H9 (cell line): ENCODE measurements around the gene VASN. TPM values are rescaled to one million over a fixed set of nuclear protein-coding genes. Genes with fewer than 3 reads are reported as not detected.

Experiments
- DNase-seq: peaks from one replicate; pipeline ENCODE4 v3.0.0-alpha.2; 2017
- H2AFZ ChIP-seq: one replicate; pipeline ENCODE4 v1.6.1; 2013; ENCODE audit warnings: mild to moderate bottlenecking, low read length, control low read depth, moderate library complexity
- H2AK5ac ChIP-seq: 2 replicates; pipeline ENCODE4 v1.6.1; 2013; ENCODE audit warnings: low read length, control low read depth, mixed read lengths; ENCODE audit not compliant: insufficient read length
- H2BK120ac ChIP-seq: one replicate; pipeline ENCODE4 v1.6.1; 2013; ENCODE audit warnings: low read depth, mild to moderate bottlenecking, low read length, control low read depth, inconsistent platforms; ENCODE audit not compliant: poor library complexity, severe bottlenecking
- H2BK12ac ChIP-seq: 2 replicates; pipeline ENCODE4 v1.6.1; 2013; ENCODE audit warnings: low read length, control low read depth, mixed read lengths, low read depth; ENCODE audit not compliant: insufficient read length
- H2BK15ac ChIP-seq: 2 replicates; pipeline ENCODE4 v1.6.1; 2013; ENCODE audit warnings: low read depth, low read length, control low read depth
- H2BK20ac ChIP-seq: one replicate; pipeline ENCODE4 v1.6.1; 2013; ENCODE audit warnings: low read depth, mild to moderate bottlenecking, low read length, control low read depth, inconsistent platforms; ENCODE audit not compliant: poor library complexity, severe bottlenecking
- H2BK5ac ChIP-seq: 2 replicates; pipeline ENCODE4 v1.6.1; 2013; ENCODE audit warnings: low read length, control low read depth, mixed read lengths; ENCODE audit not compliant: insufficient read length
- H3K14ac ChIP-seq: 2 replicates; pipeline ENCODE4 v1.6.1; 2013; ENCODE audit warnings: low read length, control low read depth; ENCODE audit not compliant: insufficient read depth
- H3K18ac ChIP-seq: 2 replicates; pipeline ENCODE4 v1.6.1; 2013; ENCODE audit warnings: low read depth, mild to moderate bottlenecking, mixed read lengths, low read length, control low read depth; ENCODE audit not compliant: insufficient read length
- H3K23ac ChIP-seq: 2 replicates; pipeline ENCODE4 v1.6.1; 2013; ENCODE audit warnings: low read length, control low read depth, mixed read lengths, low read depth; ENCODE audit not compliant: insufficient read length
- H3K23me2 ChIP-seq: 2 replicates; pipeline ENCODE4 v1.6.1; 2013; ENCODE audit warnings: low read depth, mild to moderate bottlenecking, mixed read lengths, low read length, control low read depth; ENCODE audit not compliant: insufficient read length, poor library complexity, severe bottlenecking
- H3K27ac ChIP-seq: 2 replicates; pipeline ENCODE4 v1.5.1; 2013; ENCODE audit warnings: low read length, control low read depth, mixed read lengths, low read depth; ENCODE audit not compliant: insufficient read length
- H3K27me3 ChIP-seq: 2 replicates; pipeline ENCODE4 v1.6.1; 2013; ENCODE audit warnings: low read length, control low read depth, inconsistent platforms; ENCODE audit not compliant: insufficient read depth
- H3K4ac ChIP-seq: 2 replicates; pipeline ENCODE4 v1.6.1; 2013; ENCODE audit warnings: low read depth, mild to moderate bottlenecking, control low read depth, inconsistent platforms, low read length, moderate library complexity
- H3K4me1 ChIP-seq: 2 replicates; pipeline ENCODE4 v1.6.1; 2013; ENCODE audit warnings: low read length, control low read depth, inconsistent platforms; ENCODE audit not compliant: insufficient read depth
- H3K4me2 ChIP-seq: 2 replicates; pipeline ENCODE4 v1.6.1; 2013; ENCODE audit warnings: low read length, control low read depth, mixed read lengths; ENCODE audit not compliant: insufficient read length, insufficient read depth
- H3K56ac ChIP-seq: 2 replicates; pipeline ENCODE4 v1.6.1; 2013; ENCODE audit warnings: low read depth, mild to moderate bottlenecking, mixed read lengths, low read length, control low read depth; ENCODE audit not compliant: insufficient read length
- H3K79me1 ChIP-seq: 2 replicates; pipeline ENCODE4 v1.6.1; 2013; ENCODE audit warnings: low read depth, mild to moderate bottlenecking, moderate library complexity, low read length, control low read depth, inconsistent platforms; ENCODE audit not compliant: insufficient read depth, poor library complexity, severe bottlenecking
- H3K79me2 ChIP-seq: 2 replicates; pipeline ENCODE4 v1.6.1; 2013; ENCODE audit warnings: low read length, control low read depth, inconsistent platforms; ENCODE audit not compliant: insufficient read depth
- H3K9ac ChIP-seq: 2 replicates; pipeline ENCODE4 v1.6.1; 2013; ENCODE audit warnings: low read length, control low read depth, mixed read lengths; ENCODE audit not compliant: insufficient read length; ENCODE audit errors: extremely low read depth
- H3K9me3 ChIP-seq: one replicate; pipeline ENCODE4 v1.6.1; 2013; ENCODE audit warnings: low read depth, low read length, inconsistent platforms; ENCODE audit not compliant: control insufficient read depth
- H3T11ph ChIP-seq: one replicate; pipeline ENCODE4 v1.6.1; 2013; ENCODE audit warnings: mild to moderate bottlenecking, low read length, control low read depth, inconsistent platforms
- H4K20me1 ChIP-seq: one replicate; pipeline ENCODE4 v1.6.1; 2013; ENCODE audit not compliant: control insufficient read depth, insufficient read length, insufficient read depth
- H4K5ac ChIP-seq: 2 replicates; pipeline ENCODE4 v1.6.1; 2013; ENCODE audit warnings: low read depth, mild to moderate bottlenecking, mixed read lengths, low read length, control low read depth; ENCODE audit not compliant: insufficient read length
- H4K8ac ChIP-seq: replicated peaks from 2 replicates; pipeline ENCODE4 v1.6.1; 2013; ENCODE audit warnings: low read length, control low read depth, mixed read lengths, low read depth; ENCODE audit not compliant: insufficient read length
- H4K91ac ChIP-seq: 2 replicates; pipeline ENCODE4 v1.6.1; 2013; ENCODE audit warnings: low read depth, mild to moderate bottlenecking, moderate library complexity, mixed read lengths, low read length, control low read depth; ENCODE audit not compliant: insufficient read length
- H3K27ac Mint-ChIP-seq, 3 experiments: 2 replicates in 2 of 3; 3 replicates in 1 of 3; pipeline ENCODE4 v1.8.0; 2020 to 2021; ENCODE audit warnings: mixed read lengths in 3 of 3, mild to moderate bottlenecking in 1 of 3, moderate library complexity in 1 of 3
- H3K27me3 Mint-ChIP-seq: 2 replicates; pipeline ENCODE4 v1.8.0; 2021; ENCODE audit warnings: low read depth, mild to moderate bottlenecking, moderate library complexity, mixed read lengths
- H3K36me3 Mint-ChIP-seq, 3 experiments: 2 replicates in 2 of 3; 3 replicates in 1 of 3; pipeline ENCODE4 v1.8.0; 2020 to 2021; ENCODE audit warnings: low read depth in 3 of 3, mixed read lengths in 3 of 3; ENCODE audit not compliant: insufficient read depth in 1 of 3
- H3K4me1 Mint-ChIP-seq, 2 experiments: 2 replicates each; pipeline ENCODE4 v1.8.0; 2020; ENCODE audit warnings: mixed read lengths in 2 of 2
- H3K4me3 Mint-ChIP-seq, 2 experiments: 2 replicates in 1 of 2; 3 replicates in 1 of 2; pipeline ENCODE4 v1.8.0; 2020 to 2021; ENCODE audit warnings: mild to moderate bottlenecking in 2 of 2, mixed read lengths in 2 of 2, moderate library complexity in 1 of 2
- H3K9me3 Mint-ChIP-seq, 2 experiments: 2 replicates in 1 of 2; 3 replicates in 1 of 2; pipeline ENCODE4 v1.8.0; 2020; ENCODE audit warnings: mild to moderate bottlenecking in 2 of 2, mixed read lengths in 2 of 2, moderate library complexity in 1 of 2
- CTCF ChIP-seq: fragments of 200-600 bp; sonication (generic); conservative IDR thresholded peaks from 3 replicates; pipeline ENCODE4 v1.8.0; 2021; ENCODE audit warnings: antibody characterized with exemption, mild to moderate bottlenecking
- WGBS: extraction: QIAGEN DNeasy Blood & Tissue Kit; methylation state at CpG from one replicate; pipeline ENCODE4 v1.1.7; 2013; ENCODE audit warnings: missing lambda C conversion rate, low lambda C conversion rate, mixed read lengths; ENCODE audit not compliant: insufficient read length; ENCODE audit errors: extremely low coverage; 5-methylcytosine and 5-hydroxymethylcytosine counted together
- total RNA-seq: library from RNA; stranded (reverse); gene quantifications from 2 replicates; pipeline ENCODE4 v1.2.1, GENCODE V29; 2021

Gene VASN
- total RNA-seq, 1 experiment from 2014 or later, result 11.0 TPM

- Mint-ChIP-seq H3K36me3 (peaks cover 2 to 4% (median 2%) of the 10 kb centered on the region in 3 experiments; a peak in 2 of 7 replicates), H3K4me3 (no peak overlapping the region), H3K9me3 (no peaks in the 10 kb centered on the region; a peak in 1 of 5 replicates), H3K27me3 (no peaks in the 10 kb centered on the region), H3K27ac (no peak overlapping the region), H3K4me1 (0 out of 4 replicates have a peak, but pooled peaks cover 0 to 3% of the 10 kb centered on the region in 2 experiments)
- H3T11ph ChIP-seq, result no peak overlapping the region
- no CpG with 5 or more reads among the region's 19 CpGs for whole genome bisulfite sequencing
- H3K9me3 ChIP-seq, result no peaks in the 10 kb centered on the region
- no peak overlapping the region for H3K56ac ChIP-seq
- no peak overlapping the region for H3K27ac ChIP-seq
- no peak for TF ChIP-seq CTCF
- no peak overlapping the region for H3K9ac ChIP-seq
- peaks cover 4% of the 10 kb centered on the region for H3K23me2 ChIP-seq
- H4K5ac ChIP-seq, result no peak overlapping the region
- no peak overlapping the region for H2BK120ac ChIP-seq
- no peak overlapping the region for H4K91ac ChIP-seq
- H3K14ac ChIP-seq, result no peak overlapping the region; the same call in 1 of the 2 replicates
- H3K18ac ChIP-seq, result no peak overlapping the region
- DNase-seq, result no peak
- H3K27me3 ChIP-seq, result no peaks in the 10 kb centered on the region
- no peaks in the 10 kb centered on the region for H4K20me1 ChIP-seq
- no peaks in the 10 kb centered on the region for H3K79me2 ChIP-seq
- H4K8ac ChIP-seq, result no peak overlapping the region
- H2AFZ ChIP-seq, result no peak overlapping the region
- H3K79me1 ChIP-seq, result no peaks in the 10 kb centered on the region
- no peaks in the 10 kb centered on the region for H3K4me1 ChIP-seq
- no peak overlapping the region for H3K4me2 ChIP-seq
- H3K23ac ChIP-seq, result no peak overlapping the region
- no peak overlapping the region for H2BK15ac ChIP-seq
- no peak overlapping the region for H2BK12ac ChIP-seq
- H2AK5ac ChIP-seq, result no peak overlapping the region
- no peak overlapping the region for H2BK5ac ChIP-seq
- H3K4ac ChIP-seq, result no peak overlapping the region
- H2BK20ac ChIP-seq, result no peak overlapping the region
These were observed 9.0 kb upstream of the VASN start for GRCh38 chr16:4362476-4363135.
